Calu3 (cell line): Measurements from ENCODE around the gene ZSWIM8. TPM values are rescaled to one million over a fixed set of nuclear protein-coding genes. Genes with fewer than 3 reads are reported as not detected.

ENCODE experiments used
- BruUV-seq: library from RNA; stranded (reverse); fragments of 400-500 nt; replicated peaks from 2 replicates; lab custom pipeline; 2021; lab: Mats Ljungman, UMichigan
- CTCF ChIA-PET: fragments of 300-600 bp; sonication (Branson Sonifier 250); formaldehyde crosslinking; loops from one replicate; lab custom pipeline; 2022; ENCODE audit warnings: antibody characterized with exemption; lab: Charles Lee
- DNase-seq: peaks from one replicate; pipeline ENCODE4 v3.0.0; 2022
- H3K27ac Mint-ChIP-seq: one replicate; pipeline ENCODE4 v1.8.0; 2022; ENCODE audit warnings: mixed read lengths; ENCODE audit not compliant: unreplicated experiment
- H3K27me3 Mint-ChIP-seq: one replicate; pipeline ENCODE4 v1.8.0; 2022; ENCODE audit warnings: mixed read lengths; ENCODE audit not compliant: unreplicated experiment
- H3K36me3 Mint-ChIP-seq: one replicate; pipeline ENCODE4 v1.8.0; 2022; ENCODE audit warnings: mild to moderate bottlenecking, moderate library complexity, mixed read lengths; ENCODE audit not compliant: insufficient read depth, unreplicated experiment
- H3K4me1 Mint-ChIP-seq: one replicate; pipeline ENCODE4 v1.8.0; 2022; ENCODE audit warnings: mild to moderate bottlenecking, low read depth, mixed read lengths; ENCODE audit not compliant: unreplicated experiment
- H3K4me3 Mint-ChIP-seq: one replicate; pipeline ENCODE4 v1.8.0; 2022; ENCODE audit warnings: mild to moderate bottlenecking, low read depth, moderate library complexity, mixed read lengths; ENCODE audit not compliant: unreplicated experiment
- H3K9me3 Mint-ChIP-seq: one replicate; pipeline ENCODE4 v1.8.0; 2022; ENCODE audit warnings: low read depth, mixed read lengths; ENCODE audit not compliant: unreplicated experiment
- intact Hi-C: fragments of 100-400 bp; cut with micrococcal nuclease; formaldehyde crosslinking; loops from one replicate; pipeline ENCODE4 v1.10.0; 2022; ENCODE audit not compliant: unreplicated experiment
- total RNA-seq: library from RNA; stranded (reverse); gene quantifications from 2 replicates; pipeline ENCODE4 v1.2.3, GENCODE V29; 2022
- TF ChIP-seq, protein P1 (sequence below): fragments of 200-600 bp; IDR thresholded peaks from one replicate; pipeline ENCODE4 v1.8.0; 2022; ENCODE audit warnings: antibody characterized with exemption; ENCODE audit not compliant: unreplicated experiment

ZSWIM8 gene
- total RNA-seq, 1 experiment from 2014 or later, result 59.9 TPM

DNA sequence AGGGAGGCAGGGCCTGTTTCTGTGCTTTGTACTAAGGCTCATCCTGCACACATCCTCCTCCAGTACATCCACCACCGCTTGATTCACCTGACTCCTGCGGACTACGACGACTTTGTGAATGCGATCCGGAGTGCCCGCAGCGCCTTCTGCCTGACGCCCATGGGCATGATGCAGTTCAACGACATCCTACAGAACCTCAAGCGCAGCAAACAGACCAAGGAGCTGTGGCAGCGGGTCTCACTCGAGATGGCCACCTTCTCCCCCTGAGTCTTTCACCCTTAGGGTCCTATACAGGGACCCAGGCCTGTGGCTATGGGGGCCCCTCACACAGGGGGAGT lies 15.8 kb downstream of the ZSWIM8 start:
- BruUV-seq, result no TSS peak
- Mint-ChIP-seq H3K27me3 (no peaks in the 10 kb centered on the region), H3K4me1 (no peaks in the 10 kb centered on the region), H3K9me3 (no peaks in the 10 kb centered on the region), H3K36me3 (peaks cover 55% of the 10 kb centered on the region), H3K4me3 (no peak overlapping the region), H3K27ac (no peak overlapping the region)
- CTCF ChIA-PET, result no interaction called here
- no peak for DNase-seq
- intact Hi-C loops, result no loop called here
- TF ChIP-seq, protein P1, sequence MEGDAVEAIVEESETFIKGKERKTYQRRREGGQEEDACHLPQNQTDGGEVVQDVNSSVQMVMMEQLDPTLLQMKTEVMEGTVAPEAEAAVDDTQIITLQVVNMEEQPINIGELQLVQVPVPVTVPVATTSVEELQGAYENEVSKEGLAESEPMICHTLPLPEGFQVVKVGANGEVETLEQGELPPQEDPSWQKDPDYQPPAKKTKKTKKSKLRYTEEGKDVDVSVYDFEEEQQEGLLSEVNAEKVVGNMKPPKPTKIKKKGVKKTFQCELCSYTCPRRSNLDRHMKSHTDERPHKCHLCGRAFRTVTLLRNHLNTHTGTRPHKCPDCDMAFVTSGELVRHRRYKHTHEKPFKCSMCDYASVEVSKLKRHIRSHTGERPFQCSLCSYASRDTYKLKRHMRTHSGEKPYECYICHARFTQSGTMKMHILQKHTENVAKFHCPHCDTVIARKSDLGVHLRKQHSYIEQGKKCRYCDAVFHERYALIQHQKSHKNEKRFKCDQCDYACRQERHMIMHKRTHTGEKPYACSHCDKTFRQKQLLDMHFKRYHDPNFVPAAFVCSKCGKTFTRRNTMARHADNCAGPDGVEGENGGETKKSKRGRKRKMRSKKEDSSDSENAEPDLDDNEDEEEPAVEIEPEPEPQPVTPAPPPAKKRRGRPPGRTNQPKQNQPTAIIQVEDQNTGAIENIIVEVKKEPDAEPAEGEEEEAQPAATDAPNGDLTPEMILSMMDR, result no peak

DNA sequence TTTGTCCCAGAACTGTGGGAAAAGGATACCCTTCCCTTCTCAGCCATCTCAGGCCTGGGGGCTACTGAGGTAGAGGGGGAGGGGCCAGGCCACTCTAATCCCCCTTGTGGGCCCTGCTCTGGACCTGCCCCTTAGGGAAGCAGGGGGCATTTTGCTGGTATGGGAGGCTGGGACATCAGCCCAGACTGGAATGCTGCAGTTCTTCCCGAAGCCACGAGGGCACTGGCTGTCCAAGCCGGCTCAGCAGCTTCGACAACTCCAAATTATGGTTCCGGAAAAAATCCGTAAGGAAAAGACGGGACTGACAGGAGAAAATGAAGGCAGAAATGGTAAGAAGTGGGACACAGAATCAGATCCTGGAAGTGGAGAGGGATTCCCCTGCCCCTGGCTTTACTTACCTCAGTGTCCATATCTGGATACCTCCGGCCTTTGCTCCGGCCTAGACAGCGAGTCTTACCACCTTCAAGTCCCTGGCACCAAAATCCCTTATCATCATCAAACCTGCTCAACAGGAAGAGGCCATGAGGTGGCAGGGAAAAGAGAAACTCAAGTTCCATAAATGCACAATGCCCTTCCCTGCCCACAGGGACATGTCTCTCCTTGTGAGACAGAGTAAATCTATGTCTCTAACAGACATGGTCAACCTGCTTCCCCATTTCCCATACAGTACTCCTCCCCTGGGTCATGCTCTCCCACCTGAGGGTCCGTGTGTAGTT lies 17.0 kb downstream of the ZSWIM8 start:
- H3K9me3 Mint-ChIP-seq, result no peaks in the 10 kb centered on the region
- intact Hi-C loops, result no loop called here
- H3K36me3 Mint-ChIP-seq, result peaks cover 53% of the 10 kb centered on the region
- TF ChIP-seq, protein P1, result no peak
- H3K4me1 Mint-ChIP-seq, result no peaks in the 10 kb centered on the region
- no TSS peak for BruUV-seq
- no peak for DNase-seq
- no peaks in the 10 kb centered on the region for H3K27me3 Mint-ChIP-seq
- no peak overlapping the region for H3K27ac Mint-ChIP-seq
- no peak overlapping the region for H3K4me3 Mint-ChIP-seq
- CTCF ChIA-PET, result no interaction called here

DNA sequence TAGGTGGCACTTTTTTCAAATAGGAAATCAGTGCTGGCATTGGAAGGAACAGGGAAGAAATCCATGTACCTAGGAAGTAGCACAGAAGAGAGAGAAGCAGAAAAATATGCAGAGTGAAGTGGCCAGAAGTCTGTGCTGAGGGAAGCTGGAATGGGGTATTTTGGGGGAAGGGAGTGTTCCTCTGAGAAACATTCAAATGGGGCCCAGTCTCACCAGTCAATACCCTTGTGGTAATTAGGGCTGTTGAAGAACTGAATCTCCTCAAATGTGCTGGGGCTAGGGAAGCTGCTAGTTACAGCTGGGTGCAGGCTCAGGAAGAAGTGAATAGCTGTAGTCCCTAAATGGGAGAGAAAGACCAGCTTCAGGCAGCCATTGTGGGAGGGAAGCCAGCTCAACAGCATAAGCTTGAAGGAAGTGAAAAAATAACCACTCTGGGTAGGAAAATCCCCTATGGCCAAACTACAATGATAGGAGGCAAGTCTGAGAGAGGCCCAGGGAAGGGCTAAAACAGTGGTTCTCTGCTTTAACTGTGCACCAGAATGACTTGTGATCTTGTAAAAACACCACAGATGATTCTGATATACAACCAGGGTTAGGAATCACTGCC lies 18.4 kb downstream of the ZSWIM8 start:
- DNase-seq, result no peak
- Mint-ChIP-seq H3K4me3 (no peak overlapping the region), H3K4me1 (peaks cover 3% of the 10 kb centered on the region), H3K9me3 (no peaks in the 10 kb centered on the region), H3K27ac (no peak overlapping the region), H3K36me3 (peaks cover 45% of the 10 kb centered on the region), H3K27me3 (no peaks in the 10 kb centered on the region)
- TF ChIP-seq, protein P1, result no peak
- BruUV-seq, result no TSS peak
- intact Hi-C loops, result no loop called here
- CTCF ChIA-PET, result interaction anchor here (0.6 to 0.7 kb wide), 2 partner anchors 9 to 392 kb away, joined by 3 to 4 read pairs; no protein-coding TSS in a partner anchor

GRCh38 chr10:73806176-73806950 lies 21.0 kb downstream of the ZSWIM8 start:
- H3K36me3 Mint-ChIP-seq, result peaks cover 34% of the 10 kb centered on the region
- no peaks in the 10 kb centered on the region for H3K9me3 Mint-ChIP-seq
- TF ChIP-seq, protein P1, result no peak
- BruUV-seq, result no TSS peak
- H3K27me3 Mint-ChIP-seq, result no peaks in the 10 kb centered on the region
- no peak overlapping the region for H3K27ac Mint-ChIP-seq
- DNase-seq, result no peak
- peaks cover 10% of the 10 kb centered on the region for H3K4me1 Mint-ChIP-seq
- H3K4me3 Mint-ChIP-seq, result no peak overlapping the region
- intact Hi-C loops, result no loop called here
- CTCF ChIA-PET, result no interaction called here
